ENCODE results near the gene MYO7B. TPM values are rescaled to one million over a fixed set of nuclear protein-coding genes. Genes with fewer than 3 reads are reported as not detected.

MYO7B gene
- polyA plus RNA-seq, 1 of the 3 experiments (the other 2 are of a cell fraction) = 0.08 TPM

- no peak for TF ChIP-seq CTCF (IDR thresholded peaks at IDR 0.05)
Measured at GRCh38 chr2:127562936-127563335, 27.5 kb downstream of the MYO7B start (continued).

- ChIA-PET POLR2A (no interaction called here), CTCF (no interaction called here)
- H3K9me2 ChIP-seq = no peaks in the 10 kb centered on the region
- H4K20me1 ChIP-seq (ENCODE audit: insufficient read depth) = no peaks in the 10 kb centered on the region
- H3K9ac ChIP-seq = no peak overlapping the region
- H2AFZ ChIP-seq (ENCODE audit: low read depth) = no peak overlapping the region
- WGBS (ENCODE audit: low lambda C conversion rate) = 71% methylated on average over 12 of the region's 14 CpGs
- no peaks in the 10 kb centered on the region; the same call in 1 of the 2 replicates for H3K27me3 ChIP-seq (ENCODE audit: insufficient read depth)
- H3F3A ChIP-seq (replicated peaks; ENCODE audit: insufficient read depth) = no peaks in the 10 kb centered on the region
- no peak overlapping the region for H3K4me3 ChIP-seq (ENCODE audit: low read depth in 2 of 2, low read length in 1 of 2)
- no peaks in the 10 kb centered on the region for H3K79me2 ChIP-seq (ENCODE audit: insufficient read depth)
- H3K27ac ChIP-seq (ENCODE audit: low read depth in 2 of 2, low read length in 1 of 2) = no peak overlapping the region
- H3K36me3 ChIP-seq (replicated peaks in 1 of 2; ENCODE audit: control insufficient read depth in 1 of 2, insufficient read depth in 2 of 2, low read length in 1 of 2) = no peaks in the 10 kb centered on the region
- TF ChIP-seq NRF1 (IDR thresholded peaks at IDR 0.05; ENCODE audit: low read depth, low read length) = no peak
- no peak for TF ChIP-seq EP300 (IDR thresholded peaks at IDR 0.05; ENCODE audit: borderline replicate concordance in 1 of 2, low read depth in 1 of 2, low read length in 1 of 2)
- no peak for TF ChIP-seq YY1 (IDR thresholded peaks at IDR 0.05; ENCODE audit: low read depth)
- TF ChIP-seq RAD21 (IDR thresholded peaks at IDR 0.05; ENCODE audit: low read length) = no peak
- no peak for TF ChIP-seq GABPA (IDR thresholded peaks at IDR 0.05; ENCODE audit: low read depth)
- no peak for TF ChIP-seq ZBTB33 (IDR thresholded peaks at IDR 0.05; ENCODE audit: borderline replicate concordance, low read depth)
- TF ChIP-seq RFX5 (IDR thresholded peaks at IDR 0.05; ENCODE audit: low read length) = no peak
- TF ChIP-seq CTCF (IDR thresholded peaks at IDR 0.05) = no peak
- H3K4me2 ChIP-seq = no peak overlapping the region
- H3K4me1 ChIP-seq (ENCODE audit: control insufficient read depth in 1 of 2, insufficient read depth in 2 of 2, low read depth in 1 of 2, low read length in 1 of 2) = no peaks in the 10 kb centered on the region
- H3K9me3 ChIP-seq = no peaks in the 10 kb centered on the region
- no peak for DNase-seq
Measured at GRCh38 chr2:127563458-127564428, 28.3 kb downstream of the MYO7B start.
